ENCODE results near the gene CARD18. TPM values are rescaled to one million over a fixed set of nuclear protein-coding genes. Genes with fewer than 3 reads are reported as not detected.
"Not testable (repeated sequence)": the region's sequence is repeated elsewhere in the genome, so short reads cannot be mapped to it uniquely, and the experiment has no call there.

The CARD18 gene
- total and polyA plus RNA-seq, 4 donors = not detected

DNA sequence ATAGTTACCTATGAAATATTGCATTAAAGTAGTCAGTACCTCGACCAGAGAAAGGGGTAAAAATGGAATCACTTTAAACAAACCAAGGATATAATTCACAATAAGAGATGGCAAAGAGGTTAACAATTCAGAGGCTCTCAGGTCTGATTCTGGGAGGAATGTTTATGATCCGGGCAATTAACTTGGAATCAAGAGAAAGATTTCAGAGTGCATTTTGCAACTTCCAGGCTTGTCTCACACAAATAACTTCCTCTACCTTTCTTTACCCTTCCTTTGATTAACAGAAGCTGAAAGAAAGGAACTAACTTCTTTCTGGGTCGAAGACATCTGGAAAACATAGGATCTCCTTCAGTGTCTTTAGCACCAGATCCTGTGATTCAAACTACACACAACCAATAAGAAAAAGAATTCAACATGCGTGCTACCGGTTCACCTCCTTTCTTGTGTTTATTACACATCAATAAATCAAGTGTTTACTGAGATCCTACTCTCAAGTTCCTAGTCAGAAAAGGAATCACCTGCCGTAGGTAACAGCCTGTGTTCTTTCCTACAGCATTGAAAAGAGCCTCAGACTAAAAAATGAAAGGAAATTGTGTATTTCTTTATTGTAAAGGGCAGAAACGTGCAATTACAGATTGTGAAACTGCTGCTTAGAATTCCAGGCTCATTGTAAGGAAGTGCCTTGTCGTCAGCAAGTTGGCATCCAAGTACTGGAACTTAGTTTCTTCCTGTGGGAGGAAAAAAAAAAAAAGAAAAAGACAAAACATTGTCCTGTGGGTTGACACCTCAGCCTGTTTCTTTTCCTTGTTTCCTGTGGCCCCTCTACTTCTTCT lies 29.5 kb downstream of the CARD18 start:
- Histone ChIP-seq H3K9me3 (ENCODE audit: control insufficient read depth, insufficient read depth, low read length) (no peaks in the 10 kb centered on the region), H3K4me1 (ENCODE audit: control insufficient read depth, insufficient read depth, low read length) (no peaks in the 10 kb centered on the region), H3K36me3 (ENCODE audit: control insufficient read depth, insufficient read depth, low read length) (no peaks in the 10 kb centered on the region), H3K27me3 (ENCODE audit: control insufficient read depth, insufficient read depth, low read length) (no peaks in the 10 kb centered on the region), H3K27ac (ENCODE audit: low read depth, low read length) (no peak overlapping the region), H3K4me3 (ENCODE audit: low read depth, low read length) (no peak overlapping the region)
- WGBS (ENCODE audit: insufficient coverage) = 54% methylated on average over 4 of the region's 8 CpGs
- DNase-seq (ENCODE audit: low read depth in 4 of 6, low spot score in 6 of 6) = no peak

GRCh38 chr11:105109321-105109720 lies 30.2 kb downstream of the CARD18 start:
- Histone ChIP-seq H3K4me1 (ENCODE audit: control insufficient read depth, insufficient read depth, low read length) (no peaks in the 10 kb centered on the region), H3K27ac (ENCODE audit: low read depth, low read length) (no peak overlapping the region), H3K36me3 (ENCODE audit: control insufficient read depth, insufficient read depth, low read length) (no peaks in the 10 kb centered on the region), H3K27me3 (ENCODE audit: control insufficient read depth, insufficient read depth, low read length) (no peaks in the 10 kb centered on the region), H3K4me3 (ENCODE audit: low read depth, low read length) (no peak overlapping the region), H3K9me3 (ENCODE audit: control insufficient read depth, insufficient read depth, low read length) (no peaks in the 10 kb centered on the region)
- DNase-seq (ENCODE audit: low read depth in 4 of 6, low spot score in 6 of 6) = no peak
- no CpG with 5 or more reads among the region's 1 CpG for WGBS (ENCODE audit: insufficient coverage)

GRCh38 chr11:105108247-105108646 lies 31.3 kb downstream of the CARD18 start:
- Histone ChIP-seq H3K27me3 (ENCODE audit: control insufficient read depth, insufficient read depth, low read length) (no peaks in the 10 kb centered on the region), H3K4me3 (ENCODE audit: low read depth, low read length) (no peak overlapping the region), H3K36me3 (ENCODE audit: control insufficient read depth, insufficient read depth, low read length) (no peaks in the 10 kb centered on the region), H3K27ac (ENCODE audit: low read depth, low read length) (no peak overlapping the region), H3K4me1 (ENCODE audit: control insufficient read depth, insufficient read depth, low read length) (no peaks in the 10 kb centered on the region), H3K9me3 (ENCODE audit: control insufficient read depth, insufficient read depth, low read length) (no peaks in the 10 kb centered on the region)
- DNase-seq (ENCODE audit: low read depth in 4 of 6, low spot score in 6 of 6) = no peak
- WGBS (ENCODE audit: insufficient coverage) = 88% methylated on average over 1 of the region's 1 CpG

- H3K4me1 ChIP-seq (ENCODE audit: control insufficient read depth, insufficient read depth, low read length); H3K36me3 ChIP-seq (ENCODE audit: control insufficient read depth, insufficient read depth, low read length); H3K9me3 ChIP-seq (ENCODE audit: control insufficient read depth, insufficient read depth, low read length); H3K4me3 ChIP-seq (ENCODE audit: low read depth, low read length); H3K27me3 ChIP-seq (ENCODE audit: control insufficient read depth, insufficient read depth, low read length); H3K27ac ChIP-seq (ENCODE audit: low read depth, low read length); DNase-seq (ENCODE audit: low read depth in 4 of 6, low spot score in 6 of 6): not testable (repeated sequence)
- 91% methylated on average over 6 of the region's 8 CpGs for WGBS (ENCODE audit: insufficient coverage)
These were observed 32.2 kb downstream of the CARD18 start for GRCh38 chr11:105107226-105107825.

- DNase-seq (ENCODE audit: low read depth in 4 of 6, low spot score in 6 of 6) = no peak
- H3K27ac ChIP-seq (ENCODE audit: low read depth, low read length) = no peak overlapping the region
- no CpG with 5 or more reads among the region's 1 CpG for WGBS (ENCODE audit: insufficient coverage)
- no peaks in the 10 kb centered on the region for H3K27me3 ChIP-seq (ENCODE audit: control insufficient read depth, insufficient read depth, low read length)
- no peaks in the 10 kb centered on the region for H3K36me3 ChIP-seq (ENCODE audit: control insufficient read depth, insufficient read depth, low read length)
- H3K9me3 ChIP-seq (ENCODE audit: control insufficient read depth, insufficient read depth, low read length) = no peaks in the 10 kb centered on the region
- no peaks in the 10 kb centered on the region for H3K4me1 ChIP-seq (ENCODE audit: control insufficient read depth, insufficient read depth, low read length)
- no peak overlapping the region for H3K4me3 ChIP-seq (ENCODE audit: low read depth, low read length)
These were observed 33.4 kb downstream of the CARD18 start for GRCh38 chr11:105106140-105106539.

- Histone ChIP-seq H3K9me3 (ENCODE audit: control insufficient read depth, insufficient read depth, low read length) (no peaks in the 10 kb centered on the region), H3K4me1 (ENCODE audit: control insufficient read depth, insufficient read depth, low read length) (no peaks in the 10 kb centered on the region), H3K36me3 (ENCODE audit: control insufficient read depth, insufficient read depth, low read length) (no peaks in the 10 kb centered on the region), H3K27me3 (ENCODE audit: control insufficient read depth, insufficient read depth, low read length) (no peaks in the 10 kb centered on the region), H3K27ac (ENCODE audit: low read depth, low read length) (no peak overlapping the region), H3K4me3 (ENCODE audit: low read depth, low read length) (no peak overlapping the region)
- no CpG with 5 or more reads among the region's 1 CpG for WGBS (ENCODE audit: insufficient coverage)
- DNase-seq (ENCODE audit: low read depth in 4 of 6, low spot score in 6 of 6) = no peak
These were observed 35.3 kb downstream of the CARD18 start for GRCh38 chr11:105104292-105104691.

GRCh38 chr11:105103336-105103735 lies 36.2 kb downstream of the CARD18 start:
- H3K9me3 ChIP-seq (ENCODE audit: control insufficient read depth, insufficient read depth, low read length) = no peaks in the 10 kb centered on the region
- H3K36me3 ChIP-seq (ENCODE audit: control insufficient read depth, insufficient read depth, low read length) = no peaks in the 10 kb centered on the region
- H3K27me3 ChIP-seq (ENCODE audit: control insufficient read depth, insufficient read depth, low read length) = no peaks in the 10 kb centered on the region
- H3K4me3 ChIP-seq (ENCODE audit: low read depth, low read length) = no peak overlapping the region
- no peak overlapping the region for H3K27ac ChIP-seq (ENCODE audit: low read depth, low read length)
- H3K4me1 ChIP-seq (ENCODE audit: control insufficient read depth, insufficient read depth, low read length) = no peaks in the 10 kb centered on the region
- DNase-seq (ENCODE audit: low read depth in 4 of 6, low spot score in 6 of 6) = no peak

DNA sequence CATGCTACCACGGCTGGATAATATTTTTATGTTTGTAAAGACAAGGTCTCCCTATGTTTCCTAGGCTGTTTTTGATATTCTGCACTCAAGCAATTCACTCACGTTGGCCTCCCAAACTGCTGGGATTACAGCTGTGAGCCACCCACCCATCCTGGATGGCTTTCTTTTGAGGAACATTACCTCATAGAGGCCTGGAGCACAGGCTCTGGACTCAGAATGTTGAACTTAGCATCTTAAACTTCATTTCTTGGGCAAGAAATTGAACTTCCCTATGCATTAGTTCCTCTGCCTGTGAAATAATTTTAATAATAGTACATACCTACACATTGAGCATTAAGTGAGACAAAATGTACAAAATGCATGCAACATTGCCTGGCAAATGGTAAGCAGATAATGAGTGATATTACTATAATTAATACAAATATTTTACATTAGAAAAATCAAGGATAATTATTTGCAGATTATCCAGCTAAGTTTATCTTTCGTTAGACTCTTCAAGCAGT lies 37.4 kb downstream of the CARD18 start:
- H3K9me3 ChIP-seq (ENCODE audit: control insufficient read depth, insufficient read depth, low read length); H3K36me3 ChIP-seq (ENCODE audit: control insufficient read depth, insufficient read depth, low read length); H3K27ac ChIP-seq (ENCODE audit: low read depth, low read length); H3K4me3 ChIP-seq (ENCODE audit: low read depth, low read length); H3K27me3 ChIP-seq (ENCODE audit: control insufficient read depth, insufficient read depth, low read length); H3K4me1 ChIP-seq (ENCODE audit: control insufficient read depth, insufficient read depth, low read length); DNase-seq (ENCODE audit: low read depth in 4 of 6, low spot score in 6 of 6): not testable (repeated sequence)
- no CpG with 5 or more reads among the region's 3 CpGs for WGBS (ENCODE audit: insufficient coverage)

GRCh38 chr11:105100981-105101630 lies 38.5 kb downstream of the CARD18 start:
- no peak for DNase-seq (ENCODE audit: low read depth in 4 of 6, low spot score in 6 of 6)
- Histone ChIP-seq H3K27ac (ENCODE audit: low read depth, low read length) (no peak overlapping the region), H3K9me3 (ENCODE audit: control insufficient read depth, insufficient read depth, low read length) (no peaks in the 10 kb centered on the region), H3K4me1 (ENCODE audit: control insufficient read depth, insufficient read depth, low read length) (no peaks in the 10 kb centered on the region), H3K27me3 (ENCODE audit: control insufficient read depth, insufficient read depth, low read length) (no peaks in the 10 kb centered on the region), H3K4me3 (ENCODE audit: low read depth, low read length) (no peak overlapping the region), H3K36me3 (ENCODE audit: control insufficient read depth, insufficient read depth, low read length) (no peaks in the 10 kb centered on the region)
- WGBS (ENCODE audit: insufficient coverage) = 88% methylated on average over 2 of the region's 2 CpGs
